ENCODE results near the gene SDF2L1. TPM values are rescaled to one million over a fixed set of nuclear protein-coding genes. Genes with fewer than 3 reads are reported as not detected.

The SDF2L1 gene
- total RNA-seq, 2 experiments from 2014 or later: 60.5 to 66.8 TPM

- peak; percentile 98 for DNase-seq (ENCODE audit: low spot score)
- peak within 1 kb of the TSS; percentile 72 for H3K4me2 ChIP-seq (ENCODE audit: low read length)
- ChIA-PET POLR2A (interaction anchor here (0.7 to 1.6 kb wide), 4 partner anchors 12 to 414 kb away, joined by 3 to 12 read pairs (median 4); partner anchors contain the start of gene SDF2L1), CTCF (ENCODE audit: unreplicated experiment) (interaction anchor here (0.6 to 2.5 kb wide), 6 partner anchors 12 to 620 kb away, joined by 3 to 18 read pairs (median 5); partner anchors contain the start of gene SDF2L1)
- H3K9me2 ChIP-seq (ENCODE audit: insufficient read depth, low read length): no peaks in the 10 kb centered on the region
- intact Hi-C loops (cut with micrococcal nuclease; ENCODE audit: unreplicated experiment): loop anchor here (1.0 kb wide), 2 partner anchors 12 to 13 kb away; partner anchors contain the start of gene SDF2L1
- H3K36me3 ChIP-seq (ENCODE audit: insufficient read depth, low read length): peaks cover 35% of the 10 kb centered on the region
- BruUV-seq (replicated peaks): no TSS peak
- H2AFZ ChIP-seq (ENCODE audit: low read length): peak within 1 kb of the TSS; percentile 7; the same call in 1 of the 2 replicates
- peak within 1 kb of the TSS; percentile 89 for H3K4me3 ChIP-seq (ENCODE audit: low read depth, low read length, poor library complexity, severe bottlenecking)
- TF ChIP-seq CTCF (conservative IDR thresholded peaks at IDR 0.05; ENCODE audit: low read length): peak; percentile 80
- TF ChIP-seq EZH2phosphoT487 (IDR thresholded peaks at IDR 0.05; ENCODE audit: borderline replicate concordance, low read depth, low read length): no peak
- H3K27ac ChIP-seq (ENCODE audit: low read depth, low read length, poor library complexity, severe bottlenecking): peak within 1 kb of the TSS; percentile 87
- 0 out of 2 replicates have a peak, but pooled peaks cover 3% of the 10 kb centered on the region for H4K20me1 ChIP-seq (ENCODE audit: insufficient read depth, low read length)
- H3K4me1 ChIP-seq (ENCODE audit: insufficient read depth, low read length, poor library complexity, severe bottlenecking): peaks cover 66% of the 10 kb centered on the region
- H3K79me2 ChIP-seq (ENCODE audit: insufficient read depth, low read depth, low read length): peaks cover 33% of the 10 kb centered on the region
- H3K9me3 ChIP-seq (ENCODE audit: low read length): no peaks in the 10 kb centered on the region
These were observed 12.6 kb upstream of the SDF2L1 start, which contains the start of gene YDJC for GRCh38 chr22:21629255-21630149. TSS of gene YDJC (minus strand) at chr22:21630022. CDS start at chr22:21630014, 8 bp downstream.

- no peak for DNase-seq (ENCODE audit: low spot score)
- Histone ChIP-seq H3K9me2 (ENCODE audit: insufficient read depth, low read length) (no peaks in the 10 kb centered on the region), H3K4me1 (ENCODE audit: insufficient read depth, low read length, poor library complexity, severe bottlenecking) (peaks cover 53% of the 10 kb centered on the region), H3K4me3 (ENCODE audit: low read depth, low read length, poor library complexity, severe bottlenecking) (no peak overlapping the region), H3K4me2 (ENCODE audit: low read length) (peak overlapping the region; percentile 55), H2AFZ (ENCODE audit: low read length) (no peak overlapping the region), H4K20me1 (ENCODE audit: insufficient read depth, low read length) (0 out of 2 replicates have a peak, but pooled peaks cover 3% of the 10 kb centered on the region), H3K36me3 (ENCODE audit: insufficient read depth, low read length) (peaks cover 26% of the 10 kb centered on the region), H3K9me3 (ENCODE audit: low read length) (no peaks in the 10 kb centered on the region), H3K27ac (ENCODE audit: low read depth, low read length, poor library complexity, severe bottlenecking) (no peak overlapping the region), H3K79me2 (ENCODE audit: insufficient read depth, low read depth, low read length) (peaks cover 29% of the 10 kb centered on the region)
- CTCF ChIA-PET (ENCODE audit: unreplicated experiment): interaction anchor here (1.0 to 2.5 kb wide), 2 partner anchors 11 to 16 kb away, joined by 3 to 18 read pairs; partner anchors contain the start of gene SDF2L1
- POLR2A ChIA-PET: interaction anchor here (0.6 to 1.5 kb wide), 7 partner anchors 10 to 103 kb away, joined by 3 to 9 read pairs (median 3); partner anchors contain the start of gene SDF2L1
- BruUV-seq (replicated peaks): no TSS peak
- intact Hi-C loops (cut with micrococcal nuclease; ENCODE audit: unreplicated experiment): no loop called here
- no peak for TF ChIP-seq EZH2phosphoT487 (IDR thresholded peaks at IDR 0.05; ENCODE audit: borderline replicate concordance, low read depth, low read length)
- TF ChIP-seq CTCF (conservative IDR thresholded peaks at IDR 0.05; ENCODE audit: low read length): no peak
These were observed 11.1 kb upstream of the SDF2L1 start for GRCh38 chr22:21631025-21631424.
